ENCODE data around the gene KCP. TPM values are rescaled to one million over a fixed set of nuclear protein-coding genes. Genes with fewer than 3 reads are reported as not detected.

KCP gene
- total and polyA plus RNA-seq, 2 of the 13 experiments (the other 11 are each of a cell fraction or from before 2014, with no cell fraction given): 0.37 to 1.0 TPM

- Histone ChIP-seq H3K9ac (ENCODE audit: insufficient read depth, low read depth, low read length) (no peak overlapping the region), H3K9me3 (ENCODE audit: low read length) (no peaks in the 10 kb centered on the region), H3K79me2 (ENCODE audit: insufficient read depth, low read length) (no peaks in the 10 kb centered on the region), H3K4me2 (ENCODE audit: low read depth, low read length) (no peak overlapping the region), H3K27me3 (ENCODE audit: control insufficient read depth in 1 of 2, insufficient read depth in 2 of 2, low read length in 2 of 2) (peaks cover 12 to 35% of the 10 kb centered on the region in 2 experiments; a peak in 4 of 5 replicates), H3K4me3 (replicated peaks in 1 of 3; ENCODE audit: insufficient read depth in 1 of 3, low read depth in 2 of 3, low read length in 3 of 3) (no peak overlapping the region), H4K20me1 (ENCODE audit: insufficient read depth, low read length) (no peaks in the 10 kb centered on the region), H3K4me1 (ENCODE audit: insufficient read depth, low read length) (peaks cover 7% of the 10 kb centered on the region), H3K27ac (ENCODE audit: extremely low read length, insufficient read depth, low read length) (no peak overlapping the region), H2AFZ (ENCODE audit: low read length) (no peak overlapping the region), H3K36me3 (replicated peaks in 1 of 2; ENCODE audit: control insufficient read depth in 1 of 2, insufficient read depth in 2 of 2, low read length in 2 of 2) (no peaks in the 10 kb centered on the region)
- FAIRE-seq: no peak
- WGBS (ENCODE audit: low lambda C conversion rate): 66% methylated on average over 24 of the region's 31 CpGs
- ATAC-seq: no peak
- ChIA-PET CTCF (ENCODE audit: low intra/inter-chr PET ratio, low total read pairs) (no interaction called here), POLR2A (no interaction called here)
- in situ Hi-C loops (cut with HindIII; ENCODE audit: extremely low pct_ligation_motif_present, low pct_unique_long_range_greater_than_20kb): no loop called here
- no peak for DNase-seq (ENCODE audit: low spot score)
- intact Hi-C loops (cut with micrococcal nuclease; ENCODE audit: unreplicated experiment): no loop called here
- BruUV-seq (replicated peaks): no TSS peak
- TF ChIP-seq MLX (CRISPR knock-in tag; IDR thresholded peaks at IDR 0.05) (no peak), MLXIP (CRISPR knock-in tag; IDR thresholded peaks at IDR 0.05; ENCODE audit: borderline replicate concordance) (no peak), KDM5B (CRISPR knock-in tag; IDR thresholded peaks at IDR 0.05; ENCODE audit: borderline replicate concordance) (no peak), RELA (CRISPR knock-in tag; IDR thresholded peaks at IDR 0.05) (no peak), WIZ (CRISPR knock-in tag; IDR thresholded peaks at IDR 0.05) (no peak), MTF1 (CRISPR knock-in tag; IDR thresholded peaks at IDR 0.05) (no peak), ZEB1 (IDR thresholded peaks at IDR 0.05; ENCODE audit: insufficient replicate concordance, low read depth) (no peak), MIER3 (CRISPR knock-in tag; IDR thresholded peaks at IDR 0.05; ENCODE audit: borderline replicate concordance) (no peak), CBX5 (CRISPR knock-in tag; IDR thresholded peaks at IDR 0.05; ENCODE audit: borderline replicate concordance) (no peak), ZNF879 (CRISPR knock-in tag; IDR thresholded peaks at IDR 0.05) (no peak), ZUFSP (CRISPR knock-in tag; IDR thresholded peaks at IDR 0.05; ENCODE audit: borderline replicate concordance) (no peak), ZNF737 (CRISPR knock-in tag; IDR thresholded peaks at IDR 0.05; ENCODE audit: borderline replicate concordance) (no peak), THAP9 (CRISPR knock-in tag; IDR thresholded peaks at IDR 0.05; ENCODE audit: borderline replicate concordance) (no peak)
These were observed 62.0 kb downstream of the KCP start for GRCh38 chr7:128848289-128849155.
